ENCODE results near the gene ZNF740. TPM values are rescaled to one million over a fixed set of nuclear protein-coding genes. Genes with fewer than 3 reads are reported as not detected.

ZNF740 gene
- total and polyA plus RNA-seq, 2 donors from 2014 or later, result 11.1 to 58.3 TPM

DNA sequence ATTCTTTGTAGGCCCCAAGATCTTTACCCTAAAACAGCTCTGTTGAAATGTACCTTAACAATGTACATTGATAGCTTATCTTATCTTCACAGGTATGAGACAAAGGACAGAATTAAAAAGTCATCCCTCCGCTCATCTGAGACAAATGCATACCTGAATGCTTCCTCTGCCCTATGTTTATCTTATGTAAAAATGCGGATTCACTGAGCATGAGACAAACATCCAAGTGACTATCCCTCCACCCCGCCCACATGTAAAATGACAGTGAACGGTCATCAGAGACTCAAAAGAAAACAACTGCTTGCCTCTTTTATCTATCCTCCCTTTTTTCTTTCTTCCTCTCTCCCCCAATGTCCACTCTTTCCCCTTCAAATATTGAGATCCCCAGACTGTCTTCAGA, 37.2 kb upstream of the ZNF740 start:
- no peak overlapping the region for H3K9ac ChIP-seq (ENCODE audit: low read length in 3 of 3)
- TF ChIP-seq, protein P1, sequence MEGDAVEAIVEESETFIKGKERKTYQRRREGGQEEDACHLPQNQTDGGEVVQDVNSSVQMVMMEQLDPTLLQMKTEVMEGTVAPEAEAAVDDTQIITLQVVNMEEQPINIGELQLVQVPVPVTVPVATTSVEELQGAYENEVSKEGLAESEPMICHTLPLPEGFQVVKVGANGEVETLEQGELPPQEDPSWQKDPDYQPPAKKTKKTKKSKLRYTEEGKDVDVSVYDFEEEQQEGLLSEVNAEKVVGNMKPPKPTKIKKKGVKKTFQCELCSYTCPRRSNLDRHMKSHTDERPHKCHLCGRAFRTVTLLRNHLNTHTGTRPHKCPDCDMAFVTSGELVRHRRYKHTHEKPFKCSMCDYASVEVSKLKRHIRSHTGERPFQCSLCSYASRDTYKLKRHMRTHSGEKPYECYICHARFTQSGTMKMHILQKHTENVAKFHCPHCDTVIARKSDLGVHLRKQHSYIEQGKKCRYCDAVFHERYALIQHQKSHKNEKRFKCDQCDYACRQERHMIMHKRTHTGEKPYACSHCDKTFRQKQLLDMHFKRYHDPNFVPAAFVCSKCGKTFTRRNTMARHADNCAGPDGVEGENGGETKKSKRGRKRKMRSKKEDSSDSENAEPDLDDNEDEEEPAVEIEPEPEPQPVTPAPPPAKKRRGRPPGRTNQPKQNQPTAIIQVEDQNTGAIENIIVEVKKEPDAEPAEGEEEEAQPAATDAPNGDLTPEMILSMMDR (IDR thresholded peaks at IDR 0.05; ENCODE audit: borderline replicate concordance, extremely low read depth, insufficient read depth), result no peak
- no peaks in the 10 kb centered on the region for H3K27me3 ChIP-seq (ENCODE audit: control insufficient read depth, insufficient read depth, low read length)
- DNase-seq (no peak), FAIRE-seq (no peak)
- no peaks in the 10 kb centered on the region for H3K4me1 ChIP-seq (ENCODE audit: control insufficient read depth in 2 of 3, insufficient read depth in 2 of 3, low read depth in 1 of 3, low read length in 3 of 3)
- intact Hi-C loops (cut with DNase I), result no loop called here
- no peaks in the 10 kb centered on the region for H3K9me3 ChIP-seq (ENCODE audit: control insufficient read depth in 2 of 3, insufficient read depth in 1 of 3, low read length in 3 of 3)
- no peak overlapping the region for H3K27ac ChIP-seq (ENCODE audit: low read depth in 2 of 2, low read length in 2 of 2)
- H3K4me3 ChIP-seq (ENCODE audit: low read length in 3 of 3), result no peak overlapping the region
- H3K36me3 ChIP-seq (ENCODE audit: control insufficient read depth in 2 of 3, insufficient read depth in 3 of 3, low read length in 3 of 3), result no peaks in the 10 kb centered on the region

- no peak overlapping the region for H3K9ac ChIP-seq (ENCODE audit: low read length in 3 of 3)
Measured at GRCh38 chr12:53145383-53146260, 34.9 kb upstream of the ZNF740 start.

GRCh38 chr12:53147181-53147580, 33.3 kb upstream of the ZNF740 start:
- no peak for DNase-seq
- FAIRE-seq, result no peak
- intact Hi-C loops (cut with DNase I), result no loop called here

More at GRCh38 chr12:53145383-53146260, 34.9 kb upstream of the ZNF740 start:
- FAIRE-seq (no peak), DNase-seq (no peak)
- Histone ChIP-seq H3K36me3 (ENCODE audit: control insufficient read depth in 2 of 3, insufficient read depth in 3 of 3, low read length in 3 of 3) (no peaks in the 10 kb centered on the region), H3K4me3 (ENCODE audit: low read length in 3 of 3) (no peak overlapping the region), H3K27ac (ENCODE audit: low read depth in 2 of 2, low read length in 2 of 2) (no peak overlapping the region), H3K9me3 (ENCODE audit: control insufficient read depth in 2 of 3, insufficient read depth in 1 of 3, low read length in 3 of 3) (no peaks in the 10 kb centered on the region), H3K27me3 (ENCODE audit: control insufficient read depth, insufficient read depth, low read length) (no peaks in the 10 kb centered on the region), H3K4me1 (ENCODE audit: control insufficient read depth in 2 of 3, insufficient read depth in 2 of 3, low read depth in 1 of 3, low read length in 3 of 3) (no peaks in the 10 kb centered on the region)
- TF ChIP-seq, protein P1 (IDR thresholded peaks at IDR 0.05; ENCODE audit: borderline replicate concordance, extremely low read depth, insufficient read depth), result no peak
- intact Hi-C loops (cut with DNase I), result no loop called here

More at GRCh38 chr12:53147181-53147580, 33.3 kb upstream of the ZNF740 start:
- TF ChIP-seq, protein P1 (IDR thresholded peaks at IDR 0.05; ENCODE audit: borderline replicate concordance, extremely low read depth, insufficient read depth), result no peak
- Histone ChIP-seq H3K36me3 (ENCODE audit: control insufficient read depth in 2 of 3, insufficient read depth in 3 of 3, low read length in 3 of 3) (no peaks in the 10 kb centered on the region), H3K9me3 (ENCODE audit: control insufficient read depth in 2 of 3, insufficient read depth in 1 of 3, low read length in 3 of 3) (no peaks in the 10 kb centered on the region), H3K4me1 (ENCODE audit: control insufficient read depth in 2 of 3, insufficient read depth in 2 of 3, low read depth in 1 of 3, low read length in 3 of 3) (no peaks in the 10 kb centered on the region), H3K4me3 (ENCODE audit: low read length in 3 of 3) (no peak overlapping the region), H3K27ac (ENCODE audit: low read depth in 2 of 2, low read length in 2 of 2) (no peak overlapping the region), H3K9ac (ENCODE audit: low read length in 3 of 3) (no peak overlapping the region), H3K27me3 (ENCODE audit: control insufficient read depth, insufficient read depth, low read length) (no peaks in the 10 kb centered on the region)
